Upper lobe of left lung (tissue), 4 donors: Measurements from ENCODE around the gene PADI4.

Experiments used
- EP300 ChIP-seq, 4 donors: sonication (generic); formaldehyde crosslinking; IDR thresholded peaks; one replicate each; pipeline ENCODE4 v1.5.1; 2017; ENCODE audit warnings: antibody characterized with exemption in 4 of 4, control low read depth in 2 of 4
- POLR2A ChIP-seq, 4 donors: fragments of 450-650 bp; IDR thresholded peaks; one replicate each; pipeline ENCODE4 v1.5.1; 2016 to 2017; ENCODE audit warnings: antibody characterized with exemption in 4 of 4, mild to moderate bottlenecking in 2 of 4
- POLR2AphosphoS5 ChIP-seq, 2 donors: sonication (generic); formaldehyde crosslinking; IDR thresholded peaks; one replicate each; pipeline ENCODE4 v1.5.1; 2017; ENCODE audit warnings: antibody characterized with exemption in 2 of 2
- TF ChIP-seq, protein P1 (sequence below), 6 experiments: fragments of 450-650 bp in 4 of 6; fragments of 200-600 bp in 2 of 6; sonication (generic) in 2 of 6; IDR thresholded peaks; one replicate each; pipeline ENCODE4 v1.5.1; 2016 to 2019; ENCODE audit warnings: antibody characterized with exemption in 6 of 6

DNA sequence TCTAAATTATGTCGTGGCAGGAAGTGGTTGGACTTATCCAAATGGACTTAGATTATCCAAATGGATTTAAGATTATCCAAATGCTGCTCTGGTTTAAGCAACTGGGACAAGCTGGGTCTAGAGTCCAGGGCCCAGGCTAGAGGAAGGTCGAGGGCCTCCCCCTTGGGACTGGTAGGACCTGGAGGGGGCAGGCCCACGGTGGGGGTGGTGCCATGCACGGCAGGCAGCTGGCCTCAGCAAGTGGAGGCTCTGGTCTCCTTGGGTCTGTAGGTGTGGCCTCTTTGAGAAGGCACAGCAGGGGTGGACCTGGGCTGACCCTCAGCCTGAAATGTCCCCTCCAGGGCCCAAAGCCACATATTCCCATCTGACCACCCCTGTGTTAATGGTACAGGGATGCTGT, 93.8 kb downstream of the PADI4 start:
- TF ChIP-seq, protein P1, sequence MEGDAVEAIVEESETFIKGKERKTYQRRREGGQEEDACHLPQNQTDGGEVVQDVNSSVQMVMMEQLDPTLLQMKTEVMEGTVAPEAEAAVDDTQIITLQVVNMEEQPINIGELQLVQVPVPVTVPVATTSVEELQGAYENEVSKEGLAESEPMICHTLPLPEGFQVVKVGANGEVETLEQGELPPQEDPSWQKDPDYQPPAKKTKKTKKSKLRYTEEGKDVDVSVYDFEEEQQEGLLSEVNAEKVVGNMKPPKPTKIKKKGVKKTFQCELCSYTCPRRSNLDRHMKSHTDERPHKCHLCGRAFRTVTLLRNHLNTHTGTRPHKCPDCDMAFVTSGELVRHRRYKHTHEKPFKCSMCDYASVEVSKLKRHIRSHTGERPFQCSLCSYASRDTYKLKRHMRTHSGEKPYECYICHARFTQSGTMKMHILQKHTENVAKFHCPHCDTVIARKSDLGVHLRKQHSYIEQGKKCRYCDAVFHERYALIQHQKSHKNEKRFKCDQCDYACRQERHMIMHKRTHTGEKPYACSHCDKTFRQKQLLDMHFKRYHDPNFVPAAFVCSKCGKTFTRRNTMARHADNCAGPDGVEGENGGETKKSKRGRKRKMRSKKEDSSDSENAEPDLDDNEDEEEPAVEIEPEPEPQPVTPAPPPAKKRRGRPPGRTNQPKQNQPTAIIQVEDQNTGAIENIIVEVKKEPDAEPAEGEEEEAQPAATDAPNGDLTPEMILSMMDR (IDR thresholded peaks at IDR 0.05) = no peak
- TF ChIP-seq POLR2A (IDR thresholded peaks at IDR 0.05) (no peak), POLR2AphosphoS5 (IDR thresholded peaks at IDR 0.05) (no peak), EP300 (IDR thresholded peaks at IDR 0.05) (no peak)
